WTC11 (cell line): Measurements from ENCODE around the gene NRAP. TPM values are rescaled to one million over a fixed set of nuclear protein-coding genes. Genes with fewer than 3 reads are reported as not detected.

Experiments used
- ATAC-seq: fragments of 200-7000 bp; cut with Tn5 transposase; 2 replicates; pipeline ENCODE4 v1.10.0; 2021; ENCODE audit warnings: mild to moderate bottlenecking, moderate library complexity
- CTCF ChIA-PET: fragments of 300-600 bp; sonication (Branson Sonifier 250); formaldehyde crosslinking; loops from one replicate; lab custom pipeline; 2021; ENCODE audit warnings: antibody characterized with exemption; lab: Charles Lee
- POLR2A ChIA-PET: fragments of 350-600 bp; sonication (Branson Sonifier 250); formaldehyde crosslinking; loops from one replicate; lab custom pipeline; 2021; ENCODE audit warnings: antibody characterized with exemption; lab: Charles Lee
- DNase-seq: peaks from one replicate; pipeline ENCODE4 v3.0.0; 2021; ENCODE audit warnings: low spot score
- H3K27ac Mint-ChIP-seq: 2 replicates; pipeline ENCODE4 v1.8.0; 2021; ENCODE audit warnings: mixed read lengths
- H3K27me3 Mint-ChIP-seq: 2 replicates; pipeline ENCODE4 v1.8.0; 2021; ENCODE audit warnings: low read depth, mild to moderate bottlenecking, moderate library complexity, mixed read lengths
- H3K36me3 Mint-ChIP-seq: 2 replicates; pipeline ENCODE4 v1.8.0; 2021; ENCODE audit warnings: mixed read lengths
- H3K4me1 Mint-ChIP-seq: 2 replicates; pipeline ENCODE4 v1.8.0; 2022; ENCODE audit warnings: mixed read lengths
- H3K4me3 Mint-ChIP-seq: 2 replicates; pipeline ENCODE4 v1.8.0; 2021; ENCODE audit warnings: mild to moderate bottlenecking, moderate library complexity, mixed read lengths
- H3K9me3 Mint-ChIP-seq: 2 replicates; pipeline ENCODE4 v1.8.0; 2021; ENCODE audit warnings: mixed read lengths
- AR ChIP-seq: fragments of 250-450 bp; sonication (Bioruptor Pico); IDR thresholded peaks from 2 replicates; pipeline ENCODE4 v1.9.0; 2021; ENCODE audit warnings: mild to moderate bottlenecking
- ARID4B ChIP-seq: sonication (generic); formaldehyde crosslinking; IDR thresholded peaks from 2 replicates; pipeline ENCODE4 v1.8.0; 2023; ENCODE audit warnings: missing genetic modification reagents, mild to moderate bottlenecking, borderline replicate concordance
- ATF1 ChIP-seq: sonication (generic); formaldehyde crosslinking; IDR thresholded peaks from 2 replicates; pipeline ENCODE4 v1.8.1; 2023; ENCODE audit warnings: mild to moderate bottlenecking, moderate library complexity, missing genetic modification reagents
- E2F5 ChIP-seq: sonication (generic); formaldehyde crosslinking; IDR thresholded peaks from 2 replicates; pipeline ENCODE4 v1.8.1; 2022; ENCODE audit warnings: mild to moderate bottlenecking, moderate library complexity, missing genetic modification reagents
- ESRRA ChIP-seq: sonication (generic); formaldehyde crosslinking; IDR thresholded peaks from 2 replicates; pipeline ENCODE4 v1.8.1; 2022; ENCODE audit warnings: mild to moderate bottlenecking, missing genetic modification reagents, borderline replicate concordance
- ETV6 ChIP-seq: sonication (generic); formaldehyde crosslinking; IDR thresholded peaks from 2 replicates; pipeline ENCODE4 v1.8.1; 2022; ENCODE audit warnings: mild to moderate bottlenecking, missing genetic modification reagents
- FOXJ3 ChIP-seq: sonication (generic); formaldehyde crosslinking; IDR thresholded peaks from 2 replicates; pipeline ENCODE4 v1.9.0; 2021; ENCODE audit warnings: missing genetic modification reagents, mild to moderate bottlenecking, borderline replicate concordance
- FOXK1 ChIP-seq: sonication (generic); formaldehyde crosslinking; IDR thresholded peaks from 2 replicates; pipeline ENCODE4 v1.8.0; 2022; ENCODE audit warnings: mild to moderate bottlenecking, moderate library complexity, missing genetic modification reagents
- FOXP1 ChIP-seq: sonication (generic); formaldehyde crosslinking; IDR thresholded peaks from 2 replicates; pipeline ENCODE4 v1.8.0; 2022; ENCODE audit warnings: missing genetic modification reagents, mild to moderate bottlenecking, moderate library complexity, borderline replicate concordance
- GRHL2 ChIP-seq: fragments of 250-450 bp; sonication (Bioruptor Pico); IDR thresholded peaks from 2 replicates; pipeline ENCODE4 v1.8.0; 2022; ENCODE audit warnings: mild to moderate bottlenecking, moderate library complexity; ENCODE audit not compliant: insufficient replicate concordance, severe bottlenecking
- GTF2I ChIP-seq: fragments of 250-450 bp; sonication (Bioruptor Pico); conservative IDR thresholded peaks from 2 replicates; pipeline ENCODE4 v1.4.0; 2021; ENCODE audit warnings: mild to moderate bottlenecking
- IRF1 ChIP-seq: sonication (generic); formaldehyde crosslinking; IDR thresholded peaks from 2 replicates; pipeline ENCODE4 v1.8.0; 2023; ENCODE audit warnings: missing genetic modification reagents
- IRF2 ChIP-seq: sonication (generic); formaldehyde crosslinking; IDR thresholded peaks from 2 replicates; pipeline ENCODE4 v1.8.0; 2022; ENCODE audit warnings: low read depth, missing genetic modification reagents, borderline replicate concordance
- MYBL2 ChIP-seq: sonication (generic); formaldehyde crosslinking; IDR thresholded peaks from 2 replicates; pipeline ENCODE4 v1.8.1; 2023; ENCODE audit warnings: mild to moderate bottlenecking, moderate library complexity, missing genetic modification reagents
- NFE2L1 ChIP-seq: sonication (generic); formaldehyde crosslinking; IDR thresholded peaks from 2 replicates; pipeline ENCODE4 v1.8.1; 2023; ENCODE audit warnings: missing genetic modification reagents
- RORB ChIP-seq: fragments of 250-450 bp; sonication (Bioruptor Pico); IDR thresholded peaks from 2 replicates; pipeline ENCODE4 v1.9.0; 2021; ENCODE audit warnings: mild to moderate bottlenecking
- TCF7 ChIP-seq: sonication (generic); formaldehyde crosslinking; IDR thresholded peaks from 2 replicates; pipeline ENCODE4 v1.8.0; 2022; ENCODE audit warnings: mild to moderate bottlenecking, low read depth, missing genetic modification reagents, moderate library complexity
- TEAD1 ChIP-seq: sonication (generic); formaldehyde crosslinking; IDR thresholded peaks from 2 replicates; pipeline ENCODE4 v1.8.0; 2022; ENCODE audit warnings: mild to moderate bottlenecking, missing genetic modification reagents
- TEAD4 ChIP-seq: sonication (generic); formaldehyde crosslinking; IDR thresholded peaks from 2 replicates; pipeline ENCODE4 v1.8.0; 2022; ENCODE audit warnings: mild to moderate bottlenecking, missing genetic modification reagents
- ZBTB21 ChIP-seq: sonication (generic); formaldehyde crosslinking; IDR thresholded peaks from 2 replicates; pipeline ENCODE4 v1.8.1; 2023; ENCODE audit warnings: mild to moderate bottlenecking, missing genetic modification reagents, borderline replicate concordance
- ZNF423 ChIP-seq: fragments of 250-450 bp; sonication (Bioruptor Pico); IDR thresholded peaks from 2 replicates; pipeline ENCODE4 v2.1.2; 2022; ENCODE audit warnings: mild to moderate bottlenecking, moderate library complexity
- ZNF512 ChIP-seq: sonication (generic); formaldehyde crosslinking; IDR thresholded peaks from 2 replicates; pipeline ENCODE4 v1.8.1; 2022; ENCODE audit warnings: missing genetic modification reagents, borderline replicate concordance
- ZNF671 ChIP-seq: fragments of 250-450 bp; sonication (Bioruptor Pico); IDR thresholded peaks from 2 replicates; pipeline ENCODE4 v1.8.0; 2021; ENCODE audit warnings: mild to moderate bottlenecking
- total RNA-seq: library from RNA; stranded (reverse); gene quantifications from 3 replicates; pipeline ENCODE4 v1.2.3, GENCODE V29; 2021
- TF ChIP-seq, protein P1 (sequence below): sonication (generic); formaldehyde crosslinking; IDR thresholded peaks from 2 replicates; pipeline ENCODE4 v1.8.1; 2023; ENCODE audit warnings: mild to moderate bottlenecking, missing genetic modification reagents, moderate library complexity

NRAP gene
- total RNA-seq, 1 experiment from 2014 or later = not detected

GRCh38 chr10:113618338-113618737 is 45.5 kb downstream of the NRAP start:
- TF ChIP-seq TCF7 (CRISPR knock-in tag) (no peak), ATF1 (CRISPR knock-in tag) (no peak), FOXK1 (CRISPR knock-in tag) (no peak), ZNF423 (CRISPR knock-in tag) (no peak), GTF2I (CRISPR knock-in tag) (no peak), TEAD1 (CRISPR knock-in tag) (no peak), NFE2L1 (no peak), IRF2 (CRISPR knock-in tag) (no peak), ZNF671 (no peak), ZBTB21 (no peak), TEAD4 (CRISPR knock-in tag) (no peak), E2F5 (CRISPR knock-in tag) (no peak), AR (no peak), ZNF512 (no peak), IRF1 (CRISPR knock-in tag) (no peak), ESRRA (CRISPR knock-in tag) (no peak), FOXP1 (CRISPR knock-in tag) (no peak)
- TF ChIP-seq, protein P1, sequence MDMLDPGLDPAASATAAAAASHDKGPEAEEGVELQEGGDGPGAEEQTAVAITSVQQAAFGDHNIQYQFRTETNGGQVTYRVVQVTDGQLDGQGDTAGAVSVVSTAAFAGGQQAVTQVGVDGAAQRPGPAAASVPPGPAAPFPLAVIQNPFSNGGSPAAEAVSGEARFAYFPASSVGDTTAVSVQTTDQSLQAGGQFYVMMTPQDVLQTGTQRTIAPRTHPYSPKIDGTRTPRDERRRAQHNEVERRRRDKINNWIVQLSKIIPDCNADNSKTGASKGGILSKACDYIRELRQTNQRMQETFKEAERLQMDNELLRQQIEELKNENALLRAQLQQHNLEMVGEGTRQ (CRISPR knock-in tag) = no peak
- POLR2A ChIA-PET = no interaction called here
- Mint-ChIP-seq H3K27ac (no peak overlapping the region), H3K36me3 (no peaks in the 10 kb centered on the region), H3K4me3 (no peak overlapping the region), H3K4me1 (peaks cover 70% of the 10 kb centered on the region), H3K9me3 (no peaks in the 10 kb centered on the region), H3K27me3 (peaks cover 24% of the 10 kb centered on the region)
- CTCF ChIA-PET = no interaction called here
- DNase-seq = no peak
- no peak for ATAC-seq

GRCh38 chr10:113617086-113617485 is 46.8 kb downstream of the NRAP start:
- POLR2A ChIA-PET = interaction anchor here (0.6 kb wide), 1 partner anchor 86 kb away, joined by 4 read pairs; no protein-coding TSS in a partner anchor
- peak overlapping the region; percentile 61 for H3K27ac Mint-ChIP-seq
- CTCF ChIA-PET = interaction anchor here (1.2 to 2.7 kb wide), 8 partner anchors 9 to 89 kb away, joined by 3 to 15 read pairs (median 5); no protein-coding TSS in a partner anchor
- ATAC-seq = peak; percentile 74
- H3K36me3 Mint-ChIP-seq = no peaks in the 10 kb centered on the region
- H3K27me3 Mint-ChIP-seq = peaks cover 33% of the 10 kb centered on the region
- peak overlapping the region; percentile 59 for H3K4me3 Mint-ChIP-seq
- DNase-seq = peak; percentile 50
- H3K4me1 Mint-ChIP-seq = peaks cover 74% of the 10 kb centered on the region
- H3K9me3 Mint-ChIP-seq = no peaks in the 10 kb centered on the region
- no peak for TF ChIP-seq ETV6 (CRISPR knock-in tag)
- TF ChIP-seq GTF2I (CRISPR knock-in tag) = no peak
- TF ChIP-seq GRHL2 (CRISPR knock-in tag) = no peak
- TF ChIP-seq FOXJ3 (CRISPR knock-in tag) = no peak
- TF ChIP-seq RORB (CRISPR knock-in tag) = no peak
- TF ChIP-seq ARID4B (CRISPR knock-in tag) = no peak
- no peak for TF ChIP-seq MYBL2 (CRISPR knock-in tag)
